Endothelial cell of umbilical vein (primary cell): ENCODE measurements around the gene PPP4R1. TPM values are rescaled to one million over a fixed set of nuclear protein-coding genes. Genes with fewer than 3 reads are reported as not detected.

ENCODE experiments used
- BruUV-seq: library from RNA; stranded (reverse); fragments of 400-500 nt; replicated peaks from 2 replicates; lab custom pipeline; 2021; lab: Mats Ljungman, UMichigan
- CTCF ChIA-PET: fragments of 300-600, 350-600 bp; sonication (Branson Sonifier 250); formaldehyde crosslinking; loops from one replicate; lab custom pipeline; 2021; ENCODE audit warnings: antibody characterized with exemption, inconsistent platforms; lab: Charles Lee
- POLR2A ChIA-PET: fragments of 300-600, 350-600 bp; sonication (Branson Sonifier 250); formaldehyde crosslinking; loops from one replicate; lab custom pipeline; 2021; ENCODE audit warnings: antibody characterized with exemption, inconsistent platforms; lab: Charles Lee
- DNase-seq: peaks from one replicate; pipeline ENCODE4 v3.0.0-alpha.2; 2011; ENCODE audit warnings: low read depth, low spot score
- FAIRE-seq: peaks from 2 replicates; lab custom pipeline; 2011; peaks lifted over from hg19 to GRCh38; lab: Jason Lieb, UNC
- H2AFZ ChIP-seq: 2 replicates; pipeline ENCODE4 v1.6.0; 2012; ENCODE audit warnings: low read depth, low read length, control low read depth, inconsistent platforms
- H3K27ac ChIP-seq: 2 replicates; pipeline ENCODE4 v1.5.1; 2011; ENCODE audit warnings: low read depth, mild to moderate bottlenecking, control low read depth, low read length, moderate library complexity; ENCODE audit not compliant: insufficient read depth
- H3K27me3 ChIP-seq, 2 experiments: 2 replicates each; pipeline versions ENCODE4 v1.6.0 to v1.6.1; 2011; ENCODE audit warnings: low read length in 2 of 2, mixed read lengths in 1 of 2; ENCODE audit not compliant: control insufficient read depth in 2 of 2, insufficient read depth in 2 of 2
- H3K36me3 ChIP-seq, 2 experiments: 2 replicates in 1 of 2; 3 replicates in 1 of 2; pipeline ENCODE4 v1.5.1; 2011; ENCODE audit warnings: low read length in 2 of 2, mild to moderate bottlenecking in 1 of 2, moderate library complexity in 1 of 2; ENCODE audit not compliant: control insufficient read depth in 2 of 2, insufficient read depth in 2 of 2; ENCODE audit errors: extremely low read depth in 1 of 2
- H3K4me1 ChIP-seq: 3 replicates; pipeline ENCODE4 v1.5.1; 2011; ENCODE audit warnings: mild to moderate bottlenecking, low read length; ENCODE audit not compliant: control insufficient read depth, insufficient read depth; ENCODE audit errors: extremely low read depth
- H3K4me2 ChIP-seq: 2 replicates; pipeline ENCODE4 v1.6.1; 2011; ENCODE audit warnings: low read length, control low read depth, mixed read lengths; ENCODE audit not compliant: insufficient read depth
- H3K4me3 ChIP-seq, 3 experiments: fragments of 200-600 bp in 1 of 3; sonication (generic), shearing (Covaris generic) in 1 of 3; replicated peaks in 1 of 3; 2 replicates each; pipeline ENCODE4 v1.5.1; 2011 to 2016; ENCODE audit warnings: control low read depth in 3 of 3, low read length in 3 of 3, mild to moderate bottlenecking in 2 of 3, inconsistent platforms in 1 of 3, low read depth in 1 of 3, moderate library complexity in 1 of 3; ENCODE audit not compliant: insufficient read depth in 1 of 3
- H3K79me2 ChIP-seq: 2 replicates; pipeline ENCODE4 v1.6.0; 2012; ENCODE audit warnings: low read length, inconsistent platforms; ENCODE audit not compliant: control insufficient read depth, insufficient read depth
- H3K9ac ChIP-seq: replicated peaks from 2 replicates; pipeline ENCODE3; 2011; ENCODE audit warnings: low read length, control low read depth; ENCODE audit not compliant: insufficient read depth; ENCODE audit errors: extremely low read depth
- H3K9me1 ChIP-seq: replicated peaks from 3 replicates; pipeline ENCODE4 v1.6.0; 2011; ENCODE audit warnings: mild to moderate bottlenecking, low read length; ENCODE audit not compliant: control insufficient read depth, insufficient read depth; ENCODE audit errors: extremely low read depth
- H3K9me3 ChIP-seq: replicated peaks from 2 replicates; pipeline ENCODE4 v1.5.1; 2012; ENCODE audit warnings: low read length, inconsistent platforms; ENCODE audit not compliant: control insufficient read depth, insufficient read depth
- H4K20me1 ChIP-seq: replicated peaks from 2 replicates; pipeline ENCODE3; 2011; ENCODE audit warnings: mild to moderate bottlenecking, low read length; ENCODE audit not compliant: control insufficient read depth, insufficient read depth; ENCODE audit errors: extremely low read depth
- CTCF ChIP-seq, 2 donors: IDR thresholded peaks; 1 replicate in 1 of 2; 2 replicates in 1 of 2; pipeline ENCODE4 v1.5.1; 2011; ENCODE audit warnings: low read length in 2 of 2, mild to moderate bottlenecking in 2 of 2, moderate library complexity in 2 of 2, control low read depth in 1 of 2, inconsistent platforms in 1 of 2, low read depth in 1 of 2; ENCODE audit not compliant: insufficient read depth in 1 of 2; ENCODE audit errors: extremely low read depth in 1 of 2
- EZH2 ChIP-seq: IDR thresholded peaks from 2 replicates; pipeline ENCODE4 v1.6.1; 2012; ENCODE audit warnings: borderline replicate concordance, low read depth, mild to moderate bottlenecking, moderate library complexity, low read length, inconsistent platforms; ENCODE audit not compliant: severe bottlenecking
- FOS ChIP-seq: IDR thresholded peaks from 2 replicates; pipeline ENCODE4 v1.6.1; 2011; ENCODE audit warnings: mild to moderate bottlenecking, low read length, moderate library complexity, borderline replicate concordance; ENCODE audit not compliant: insufficient read depth
- GATA2 ChIP-seq: IDR thresholded peaks from 2 replicates; pipeline ENCODE4 v1.7.0; 2011; ENCODE audit warnings: low read depth, mild to moderate bottlenecking, moderate library complexity, mixed read lengths, low read length; ENCODE audit not compliant: insufficient read length, insufficient read depth
- JUN ChIP-seq: IDR thresholded peaks from 2 replicates; pipeline ENCODE4 v1.6.1; 2011; ENCODE audit warnings: borderline replicate concordance, low read depth; ENCODE audit not compliant: insufficient read length, insufficient read depth
- MAX ChIP-seq: IDR thresholded peaks from 2 replicates; pipeline ENCODE4 v1.6.1; 2011; ENCODE audit not compliant: insufficient read depth, insufficient read length
- MYC ChIP-seq: IDR thresholded peaks from one replicate; pipeline ENCODE4 v1.6.1; 2011; ENCODE audit warnings: mild to moderate bottlenecking, low read depth, low read length
- POLR2A ChIP-seq: IDR thresholded peaks from 2 replicates; pipeline ENCODE4 v1.6.1; 2012; ENCODE audit warnings: low read depth, mild to moderate bottlenecking, control low read depth, low read length
- POLR2AphosphoS5 ChIP-seq: IDR thresholded peaks from 2 replicates; pipeline ENCODE4 v1.6.1; 2012; ENCODE audit warnings: low read depth, mild to moderate bottlenecking, control low read depth, low read length, moderate library complexity; ENCODE audit not compliant: insufficient read depth
- dilution Hi-C: fragments of 300-500 bp; cut with MboI; formaldehyde crosslinking; loops from one replicate; pipeline ENCODE4 v1.15.0; 2019; ENCODE audit warnings: low sequenced_read_pairs; ENCODE audit not compliant: extremely low pct_ligation_motif_present
- intact Hi-C: fragments of 100-400 bp; cut with micrococcal nuclease; formaldehyde crosslinking; loops from one replicate; pipeline ENCODE4 v1.10.0; 2022
- polyA plus RNA-seq, 4 experiments: library from polyadenylated mRNA; depleted of rRNA in 3 of 4; stranded (reverse) in 3 of 4; unstranded in 1 of 4; fragments of >200 nt; gene quantifications; 2 replicates each; pipeline versions ENCODE4 v1.2.1 to v1.2.3, GENCODE V29; 2011 to 2012; ENCODE audit warnings: missing spikeins in 1 of 4
- total RNA-seq: library from RNA; stranded (reverse); gene quantifications from 2 replicates; pipeline ENCODE4 v1.2.3, GENCODE V29; 2021

PPP4R1 gene
- total and polyA plus RNA-seq, 2 donors (not counting 3 experiments of a cell fraction or from before 2014, with no cell fraction given), result 138 to 152 TPM

- Histone ChIP-seq H3K9me1 (no peaks in the 10 kb centered on the region), H3K9me3 (no peaks in the 10 kb centered on the region), H3K4me2 (no peak overlapping the region), H2AFZ (no peak overlapping the region), H3K4me3 (no peak overlapping the region), H4K20me1 (no peaks in the 10 kb centered on the region), H3K79me2 (no peaks in the 10 kb centered on the region), H3K27ac (no peak overlapping the region), H3K4me1 (no peaks in the 10 kb centered on the region), H3K27me3 (no peaks in the 10 kb centered on the region), H3K9ac (no peak overlapping the region), H3K36me3 (no peaks in the 10 kb centered on the region)
- no TSS peak for BruUV-seq
- dilution Hi-C loops (no loop called here), intact Hi-C loops (no loop called here)
- TF ChIP-seq MYC (no peak), MAX (no peak), FOS (no peak), CTCF (IDR thresholded peaks at IDR 0.05; ENCODE audit: extremely low read depth in 1 of 2, insufficient read depth in 1 of 2, low read depth in 1 of 2, low read length in 2 of 2) (no peak), POLR2AphosphoS5 (no peak), JUN (no peak), POLR2A (no peak), EZH2 (no peak), GATA2 (no peak)
- CTCF ChIA-PET, result interaction anchor here (0.8 to 5.2 kb wide), 4 partner anchors 10 to 89 kb away, joined by 3 to 30 read pairs (median 3); no protein-coding TSS in a partner anchor
- POLR2A ChIA-PET, result no interaction called here
- DNase-seq (no peak), FAIRE-seq (no peak)
These were observed 49.0 kb upstream of the PPP4R1 start for GRCh38 chr18:9663377-9663776.
